Glutamatergic neuron (in vitro differentiated cells): ENCODE results near the gene ABCA4. TPM values are rescaled to one million over a fixed set of nuclear protein-coding genes. Genes with fewer than 3 reads are reported as not detected.
A peak's percentile ranks its signal among the peaks of the same experiment; 100 is the strongest.

Experiments used
- DNase-seq: peaks from one replicate; pipeline ENCODE4 v3.0.0; 2022
- H3K27ac Mint-ChIP-seq: one replicate; pipeline ENCODE4 v1.8.0; 2020; ENCODE audit warnings: mild to moderate bottlenecking, mixed read lengths, inconsistent platforms; ENCODE audit not compliant: unreplicated experiment
- H3K27me3 Mint-ChIP-seq: one replicate; pipeline ENCODE4 v1.8.0; 2020; ENCODE audit warnings: mild to moderate bottlenecking, moderate library complexity, mixed read lengths, inconsistent platforms; ENCODE audit not compliant: unreplicated experiment
- H3K36me3 Mint-ChIP-seq: one replicate; pipeline ENCODE4 v1.8.0; 2020; ENCODE audit warnings: mild to moderate bottlenecking, mixed read lengths, inconsistent platforms; ENCODE audit not compliant: unreplicated experiment
- H3K4me1 Mint-ChIP-seq: one replicate; pipeline ENCODE4 v1.8.0; 2020; ENCODE audit warnings: mild to moderate bottlenecking, low read depth, mixed read lengths, inconsistent platforms; ENCODE audit not compliant: unreplicated experiment
- H3K4me3 Mint-ChIP-seq: one replicate; pipeline ENCODE4 v1.8.0; 2020; ENCODE audit warnings: mild to moderate bottlenecking, mixed read lengths, inconsistent platforms; ENCODE audit not compliant: unreplicated experiment
- H3K9me3 Mint-ChIP-seq: one replicate; pipeline ENCODE4 v1.8.0; 2020; ENCODE audit warnings: mild to moderate bottlenecking, moderate library complexity, mixed read lengths, inconsistent platforms; ENCODE audit not compliant: unreplicated experiment
- CTCF ChIP-seq: fragments of 200-600 bp; sonication (generic); IDR thresholded peaks from one replicate; pipeline ENCODE4 v1.5.0; 2021; ENCODE audit not compliant: partially characterized antibody, unreplicated experiment
- total RNA-seq: library from RNA; stranded (reverse); fragmentation: NEBNext Ultra II Directional; extraction: Animal tissue kit (Norgen Biotek cat#: 25700); gene quantifications from one replicate; pipeline ENCODE4 v1.2.1, GENCODE V29; 2021; ENCODE audit not compliant: unreplicated experiment

Gene ABCA4
- total RNA-seq, 1 donor from 2014 or later = 0.61 TPM

- Mint-ChIP-seq H3K4me3 (no peak overlapping the region), H3K27me3 (peaks cover 5% of the 10 kb centered on the region), H3K36me3 (no peaks in the 10 kb centered on the region), H3K9me3 (peaks cover 3% of the 10 kb centered on the region), H3K4me1 (peaks cover 9% of the 10 kb centered on the region), H3K27ac (no peak overlapping the region)
- no peak for TF ChIP-seq CTCF
- DNase-seq = no peak
Observed at GRCh38 chr1:93969887-93970286, 151.1 kb downstream of the ABCA4 start.

- no peak for TF ChIP-seq CTCF
- Mint-ChIP-seq H3K27me3 (peaks cover 5% of the 10 kb centered on the region), H3K36me3 (no peaks in the 10 kb centered on the region), H3K4me1 (peaks cover 9% of the 10 kb centered on the region), H3K9me3 (peaks cover 3% of the 10 kb centered on the region), H3K27ac (no peak overlapping the region), H3K4me3 (no peak overlapping the region)
- no peak for DNase-seq
Observed at GRCh38 chr1:93969371-93969770, 151.6 kb downstream of the ABCA4 start.

- Mint-ChIP-seq H3K4me1 (peaks cover 9% of the 10 kb centered on the region), H3K27ac (peak overlapping the region; percentile 67), H3K36me3 (no peaks in the 10 kb centered on the region), H3K9me3 (peaks cover 3% of the 10 kb centered on the region), H3K27me3 (peaks cover 5% of the 10 kb centered on the region), H3K4me3 (no peak overlapping the region)
- peak; percentile 29 for DNase-seq
- TF ChIP-seq CTCF = no peak
Observed at GRCh38 chr1:93967306-93967705, 153.6 kb downstream of the ABCA4 start.

GRCh38 chr1:93965888-93966287, 155.1 kb downstream of the ABCA4 start:
- Mint-ChIP-seq H3K4me3 (no peak overlapping the region), H3K27ac (no peak overlapping the region), H3K27me3 (no peaks in the 10 kb centered on the region), H3K4me1 (peaks cover 7% of the 10 kb centered on the region), H3K36me3 (no peaks in the 10 kb centered on the region), H3K9me3 (peaks cover 3% of the 10 kb centered on the region)
- TF ChIP-seq CTCF = no peak
- no peak for DNase-seq

GRCh38 chr1:93965256-93965655, 155.7 kb downstream of the ABCA4 start:
- TF ChIP-seq CTCF = no peak
- Mint-ChIP-seq H3K9me3 (peaks cover 3% of the 10 kb centered on the region), H3K36me3 (no peaks in the 10 kb centered on the region), H3K4me1 (peaks cover 7% of the 10 kb centered on the region), H3K4me3 (no peak overlapping the region), H3K27ac (no peak overlapping the region), H3K27me3 (no peaks in the 10 kb centered on the region)
- no peak for DNase-seq
